GM19452 (cell line): ENCODE data around the gene SH3RF1.

Source experiments
- ATAC-seq: cut with Tn5 transposase; IDR thresholded peaks from one replicate; pipeline ENCODE4 v1.9.1; 2021; ENCODE audit not compliant: unreplicated experiment

Gene SH3RF1

DNA sequence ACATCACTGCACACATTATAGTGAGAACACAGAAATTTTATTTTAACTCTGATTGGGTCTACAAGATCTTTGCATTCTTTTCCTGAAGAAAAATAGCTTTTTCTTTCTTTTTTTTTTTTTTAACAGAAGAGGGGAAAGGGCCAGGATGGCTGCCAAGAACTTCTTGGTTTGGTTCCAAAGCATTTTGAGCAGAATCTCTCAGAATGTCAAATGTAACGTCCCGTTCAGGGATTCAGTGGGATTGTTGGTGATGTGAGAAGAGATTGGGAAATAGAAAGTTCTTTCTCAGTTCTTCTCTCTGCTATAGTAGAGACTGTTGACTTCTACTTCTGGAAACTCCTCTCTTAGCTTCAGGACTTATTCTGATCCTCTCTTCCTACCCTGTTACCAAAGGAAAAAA, 189.8 kb downstream of the SH3RF1 start:
- peak; percentile 6 for ATAC-seq

DNA sequence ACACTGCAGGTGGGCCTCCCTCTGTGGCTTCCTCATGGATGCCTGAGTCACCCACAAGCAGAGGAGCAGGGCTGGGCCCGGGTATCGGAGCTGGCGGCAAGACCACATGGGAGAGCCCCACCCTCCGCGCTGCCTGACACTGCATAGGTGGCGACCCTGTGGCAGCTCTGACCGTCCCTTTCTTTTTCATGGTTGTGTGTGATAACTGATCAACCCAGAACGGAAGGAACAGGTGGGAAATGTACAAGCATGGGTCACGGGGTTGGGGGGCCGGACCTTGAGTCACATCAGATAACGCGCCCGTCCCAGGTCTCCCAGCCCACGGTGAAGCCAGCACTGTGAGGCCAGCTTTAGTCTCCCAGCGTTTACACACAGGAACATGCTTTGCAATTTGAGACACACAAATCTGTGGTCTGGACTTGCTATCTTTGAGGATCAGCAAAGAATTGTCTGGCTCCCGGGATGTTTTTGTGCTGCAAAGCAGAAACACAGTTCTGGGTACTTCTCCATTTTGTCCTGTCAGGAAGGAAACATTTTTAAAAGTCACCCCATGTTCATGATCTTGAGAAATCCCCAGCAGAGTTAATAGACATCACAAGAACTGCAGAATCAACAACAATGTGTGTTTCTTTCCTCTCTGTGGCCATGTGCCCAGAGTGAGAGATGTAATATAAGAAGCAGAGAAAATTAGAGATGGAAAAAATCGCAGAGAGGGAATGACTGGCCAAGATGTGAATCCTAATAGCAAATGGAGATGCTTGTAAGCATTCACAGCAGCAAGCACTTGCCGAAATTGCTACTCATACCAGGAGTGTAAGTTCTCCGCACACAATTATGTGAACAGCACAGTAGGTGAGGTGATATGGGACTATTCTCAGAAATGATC, 190.6 kb downstream of the SH3RF1 start:
- peak; percentile 89 for ATAC-seq

DNA sequence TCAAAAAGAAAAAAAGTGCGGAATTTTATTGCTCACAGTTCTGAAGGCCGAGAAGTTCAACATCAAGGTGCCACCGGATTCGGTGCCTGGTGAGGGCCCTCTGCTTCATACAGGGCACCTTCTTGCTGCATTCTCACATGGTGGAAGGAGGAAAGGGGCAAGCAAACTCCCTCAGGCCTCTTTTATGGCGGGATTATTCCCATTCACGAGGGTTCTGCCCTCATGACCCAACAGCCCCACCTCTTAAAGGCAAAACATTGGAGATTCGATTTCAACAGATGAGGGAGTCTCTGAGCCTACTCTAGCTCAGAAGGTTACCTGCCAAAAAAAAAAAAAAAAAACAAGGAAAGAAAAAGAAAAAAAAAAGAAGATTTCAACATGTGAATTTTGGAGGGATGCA, 196.6 kb downstream of the SH3RF1 start:
- ATAC-seq: no peak

DNA sequence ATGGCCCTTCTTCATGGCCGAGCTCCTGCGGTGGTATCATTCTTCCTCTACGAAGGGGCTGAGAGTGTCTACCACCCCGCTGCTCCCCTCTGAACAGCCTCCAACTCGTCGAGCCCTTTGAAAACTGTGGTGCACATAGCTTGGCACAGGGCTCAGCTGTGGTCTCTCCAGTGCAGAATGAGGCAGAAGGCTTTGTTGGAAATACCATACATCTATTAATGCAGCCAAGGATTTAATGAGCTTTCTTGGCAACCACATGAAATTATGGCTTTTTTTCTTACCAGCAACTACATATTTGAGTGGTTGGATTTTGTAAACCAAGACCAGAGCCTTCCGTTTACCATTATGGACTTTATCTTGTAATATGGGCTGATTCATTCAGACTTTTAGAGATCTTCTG, 199.0 kb downstream of the SH3RF1 start:
- no peak for ATAC-seq

DNA sequence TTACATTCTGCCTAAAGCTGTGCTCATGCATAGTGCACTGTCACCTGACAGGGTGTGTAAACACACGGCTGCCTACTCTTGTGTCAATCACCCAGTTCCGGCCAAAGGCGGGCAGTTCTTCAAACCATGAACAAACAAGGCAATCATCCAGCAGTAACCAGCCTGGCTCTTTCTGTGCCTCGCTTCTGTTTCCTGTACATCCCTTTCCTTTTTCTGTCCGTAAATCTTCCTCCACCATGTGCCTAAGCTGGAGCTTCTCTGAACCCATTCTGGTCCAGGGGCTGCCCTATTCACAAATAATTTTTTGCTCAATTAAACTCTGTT, 199.9 kb downstream of the SH3RF1 start:
- ATAC-seq: no peak

DNA sequence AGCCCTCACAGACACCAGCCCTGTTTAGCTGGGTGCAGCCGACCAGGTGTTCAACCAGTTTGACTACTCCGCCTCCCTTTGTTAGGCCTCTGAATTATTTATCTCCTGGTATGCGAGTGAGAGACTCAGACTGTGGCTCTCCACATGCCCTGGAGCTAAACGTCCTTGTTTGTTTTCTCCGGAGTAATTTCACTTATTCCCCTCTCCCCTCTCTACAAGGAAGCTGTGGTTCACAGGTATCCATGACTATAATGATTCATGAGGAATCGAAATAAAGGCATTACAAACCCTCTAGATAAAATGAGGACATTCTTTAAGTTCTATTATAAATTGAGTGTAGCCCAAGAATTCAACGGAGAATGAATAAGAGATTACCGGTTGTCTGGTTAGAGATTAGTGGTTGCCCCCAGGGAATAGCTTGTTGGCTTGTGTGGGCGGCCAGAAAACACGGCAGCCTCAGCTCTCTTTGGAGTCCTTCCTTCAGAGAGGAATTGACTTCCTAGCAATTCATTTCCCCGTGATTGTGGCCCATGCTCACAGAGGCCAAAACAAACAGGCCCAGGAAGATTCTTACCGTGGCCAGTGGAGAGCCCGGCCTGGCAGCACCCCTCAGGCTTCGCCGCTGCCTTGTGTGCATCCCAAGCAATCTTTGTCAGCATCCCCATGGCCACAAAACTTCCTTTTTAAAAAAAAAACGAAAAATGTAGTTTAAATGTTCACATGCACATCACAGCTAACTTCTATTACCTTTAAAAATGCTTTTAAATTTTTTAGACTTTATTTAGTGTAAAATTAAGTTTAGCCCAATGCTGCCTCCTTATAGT, 200.5 kb downstream of the SH3RF1 start:
- ATAC-seq: no peak

DNA sequence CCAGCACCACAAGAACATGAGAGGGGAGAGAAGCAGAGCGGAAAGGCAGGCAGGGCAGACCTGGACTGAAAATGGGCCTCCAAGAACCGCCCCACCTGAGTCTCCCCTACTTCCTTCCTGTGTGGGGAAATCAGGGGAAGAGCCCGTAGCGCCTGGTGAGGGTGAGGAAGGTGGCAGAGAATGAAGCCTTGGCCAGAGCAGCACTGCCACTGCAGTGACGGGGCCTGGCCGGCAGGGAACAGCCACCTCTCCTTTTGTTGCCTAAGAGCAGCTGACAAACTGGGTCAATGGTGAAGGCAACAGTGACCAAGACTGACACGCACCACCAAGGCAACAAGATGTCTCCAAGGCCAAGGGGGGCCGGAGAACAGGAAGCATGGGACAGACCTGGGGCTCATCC, 202.3 kb downstream of the SH3RF1 start:
- ATAC-seq: no peak

DNA sequence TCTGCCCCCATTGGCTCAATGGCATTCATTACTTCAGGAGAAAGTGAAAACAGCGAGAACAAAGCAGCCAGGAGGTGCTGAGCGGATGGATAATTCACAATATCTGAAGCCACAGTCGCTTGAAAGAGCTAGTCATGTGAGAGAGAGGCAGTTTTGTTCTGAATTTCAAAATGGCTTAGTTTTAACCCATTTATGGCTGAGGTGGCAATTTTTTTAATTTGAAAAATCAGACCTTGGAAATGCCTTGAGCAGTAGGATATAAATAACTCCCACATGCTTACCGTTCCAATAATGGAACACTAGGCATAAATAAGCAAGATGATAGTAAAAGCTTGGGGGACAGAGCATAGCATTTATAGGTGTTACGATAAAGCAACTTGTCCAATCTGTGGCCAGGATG, 203.8 kb downstream of the SH3RF1 start:
- no peak for ATAC-seq

DNA sequence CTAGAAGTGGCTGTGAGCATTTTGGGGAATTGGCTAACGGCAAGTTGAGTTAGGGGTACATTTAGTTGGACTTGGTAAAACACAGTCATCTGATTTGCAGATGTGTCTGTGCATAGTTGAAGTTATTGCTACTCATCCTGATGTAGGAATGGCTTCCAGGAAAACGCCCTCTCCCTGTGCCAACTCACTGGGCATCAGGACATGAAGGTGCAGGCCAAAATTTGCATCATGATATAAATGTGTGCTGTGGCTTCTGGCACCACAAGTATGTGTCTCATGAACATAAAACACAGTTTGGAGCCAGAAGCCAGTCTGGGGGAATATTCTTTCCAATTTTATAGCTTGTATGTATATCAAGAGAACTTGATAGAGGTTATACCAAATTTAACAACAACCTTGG, 206.5 kb downstream of the SH3RF1 start:
- no peak for ATAC-seq

DNA sequence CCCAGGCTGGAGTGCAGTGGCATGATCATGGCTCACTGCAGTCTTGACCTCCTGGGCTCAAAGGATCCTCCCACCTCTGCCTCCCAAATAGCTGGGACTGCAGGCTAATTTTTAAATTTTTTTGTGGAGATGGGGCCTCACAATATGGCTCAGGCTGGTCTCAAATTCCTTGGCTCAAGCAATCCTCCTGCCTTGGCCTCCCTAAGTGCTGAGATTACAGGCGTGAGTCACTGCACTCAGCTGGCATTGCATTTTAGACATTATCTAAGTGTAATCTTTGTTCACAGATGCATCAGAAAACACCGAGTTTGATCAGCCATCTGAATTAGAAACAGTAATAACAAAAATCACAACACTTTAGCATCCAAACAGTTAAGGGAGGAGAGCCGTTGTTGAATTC, 207.3 kb downstream of the SH3RF1 start:
- no peak for ATAC-seq

DNA sequence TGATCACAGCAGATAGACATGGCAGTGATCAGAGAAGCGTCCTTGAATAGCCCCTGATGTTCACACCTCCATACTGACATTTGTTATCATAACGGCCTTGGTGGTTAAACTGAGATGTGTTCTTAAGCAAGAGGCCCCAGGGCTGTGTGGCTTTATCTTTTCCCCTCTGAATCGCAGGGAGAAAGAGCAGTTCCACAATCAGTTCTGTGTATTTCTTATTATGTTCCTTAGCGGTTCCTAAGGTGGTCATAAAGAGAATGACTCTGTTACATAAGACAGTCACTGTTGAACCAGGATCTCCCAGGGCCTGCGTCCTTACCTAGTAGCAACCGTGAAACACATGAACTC, 207.9 kb downstream of the SH3RF1 start:
- no peak for ATAC-seq

DNA sequence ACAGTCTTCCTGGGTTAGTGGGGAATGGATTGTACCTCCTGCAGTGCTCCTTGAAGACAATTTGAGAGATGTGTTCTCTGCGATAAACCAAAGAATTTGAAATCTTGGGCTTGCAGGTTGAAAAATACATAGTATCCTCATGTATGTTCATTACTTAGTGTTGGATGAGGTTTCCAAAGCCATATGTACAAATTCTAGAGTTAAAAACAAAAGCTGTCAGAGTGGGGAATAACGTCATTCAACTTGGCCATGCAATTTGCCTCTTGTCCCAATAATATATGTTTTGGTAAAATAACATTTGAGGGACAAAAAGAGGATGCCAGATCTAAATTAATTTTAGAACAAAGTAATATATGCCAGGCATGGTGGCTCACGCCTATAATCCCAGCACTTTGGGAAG, 209.4 kb downstream of the SH3RF1 start:
- no peak for ATAC-seq

DNA sequence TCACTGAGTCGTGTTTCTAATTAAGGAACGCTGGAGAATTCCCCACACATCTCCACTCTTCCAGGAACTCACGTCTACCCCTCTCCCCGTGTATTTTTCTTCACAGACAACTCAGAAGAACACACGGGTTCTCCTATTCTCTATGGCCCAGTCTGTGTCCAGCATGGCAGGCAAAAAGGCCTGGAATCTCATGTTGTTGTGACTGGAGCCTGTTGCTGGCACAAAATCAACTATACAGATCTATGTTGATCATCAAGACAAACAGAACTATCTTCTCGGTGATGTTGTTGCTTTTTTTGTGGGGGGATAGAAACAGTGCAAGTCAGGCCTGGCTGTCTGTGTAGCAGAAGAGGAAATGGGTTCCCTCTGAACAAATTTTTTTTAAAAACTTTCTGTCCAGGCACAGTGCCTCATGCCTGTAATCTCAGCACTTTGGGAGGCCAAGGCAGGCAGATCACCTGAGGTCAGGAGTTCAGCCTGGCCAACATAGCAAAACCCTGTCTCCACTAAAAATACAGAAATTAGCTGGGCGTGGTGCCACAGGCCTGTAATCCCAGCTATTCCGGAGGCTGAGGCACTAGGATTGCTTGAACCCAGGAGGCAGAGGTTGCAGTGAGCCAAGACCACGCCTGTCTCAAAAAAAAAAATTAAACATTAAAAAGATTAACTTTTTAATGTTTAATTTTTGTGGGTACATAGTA, 210.2 kb downstream of the SH3RF1 start:
- ATAC-seq: no peak

DNA sequence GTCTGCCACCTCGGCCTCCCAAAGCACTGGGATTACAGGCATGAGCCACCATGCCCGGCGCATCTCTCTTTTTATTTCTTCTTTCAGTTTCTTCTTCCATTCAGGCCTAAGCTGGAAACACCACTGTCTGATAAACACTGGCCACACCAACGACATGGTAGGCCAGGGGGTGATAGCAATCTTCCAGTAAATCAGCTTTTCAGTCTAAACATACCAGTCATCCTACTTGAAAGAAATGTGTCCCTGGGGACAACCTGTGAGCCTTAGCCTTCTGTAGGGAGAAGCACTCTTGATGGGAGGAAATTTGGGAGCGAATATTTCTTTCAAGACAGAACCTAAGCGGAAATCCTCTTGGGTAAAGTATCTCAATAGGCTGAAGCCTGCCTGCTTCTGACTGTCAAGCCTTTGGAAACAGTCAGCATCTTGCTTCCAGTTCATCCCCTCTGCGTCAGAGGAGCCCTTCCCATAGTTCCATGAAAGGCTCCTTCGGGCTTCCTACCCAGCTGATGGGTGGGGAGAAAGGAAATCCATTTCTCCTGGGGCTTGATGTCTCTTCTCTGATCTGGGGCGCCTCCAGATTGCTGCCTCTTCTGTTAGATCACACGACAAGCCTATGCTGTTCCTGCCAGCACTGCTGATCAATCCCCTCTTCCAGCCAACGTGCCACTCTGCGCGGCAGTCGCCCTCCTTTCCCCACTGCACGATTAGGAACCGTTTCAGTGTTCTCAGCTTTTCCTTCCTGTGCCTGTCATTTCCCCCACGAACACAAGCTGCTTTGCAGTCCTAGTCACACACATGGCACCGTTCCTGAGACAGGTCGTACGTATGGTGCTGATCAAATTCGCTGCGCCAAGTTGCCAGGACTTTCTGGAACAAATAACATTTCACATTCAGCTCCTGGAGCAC, 211.2 kb downstream of the SH3RF1 start:
- no peak for ATAC-seq

DNA sequence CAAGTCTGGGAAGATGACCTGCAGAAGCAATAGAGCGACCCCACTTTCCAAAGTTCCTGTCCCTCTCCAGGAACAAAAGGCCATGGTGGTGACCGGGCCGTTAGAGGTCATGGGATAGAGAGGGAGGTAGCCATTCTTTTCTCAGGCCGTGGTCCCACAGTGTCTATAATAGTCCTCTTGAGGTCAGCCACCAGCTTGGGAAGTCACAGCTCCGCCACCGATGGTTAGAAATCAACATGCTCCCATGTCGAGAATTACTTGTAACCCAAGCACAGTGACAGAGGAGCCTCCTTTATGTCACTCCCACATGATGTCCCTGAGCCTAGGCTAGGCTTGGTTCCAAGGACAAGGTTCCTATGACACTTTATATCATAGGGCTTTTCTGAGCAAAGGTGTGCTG, 212.4 kb downstream of the SH3RF1 start:
- no peak for ATAC-seq

DNA sequence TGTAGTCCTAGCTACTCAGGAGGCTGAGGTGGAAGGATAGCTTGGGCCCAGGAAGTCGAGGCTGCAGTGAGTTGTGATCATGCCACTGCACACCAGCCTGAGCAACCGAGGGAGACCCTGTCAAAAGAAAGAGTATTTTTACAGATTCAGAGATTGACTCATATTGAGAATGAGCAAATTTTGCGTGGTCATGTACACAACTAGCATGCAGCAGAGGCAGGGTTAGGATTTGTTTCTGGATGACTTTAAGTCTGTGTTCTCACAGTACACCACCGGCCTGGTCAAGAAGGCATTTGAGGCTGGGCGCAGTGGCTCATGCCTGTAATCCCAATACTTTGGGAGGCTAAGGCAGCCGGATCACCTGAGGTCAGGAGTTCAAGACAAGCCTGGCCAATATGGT, 215.9 kb downstream of the SH3RF1 start:
- ATAC-seq: no peak

DNA sequence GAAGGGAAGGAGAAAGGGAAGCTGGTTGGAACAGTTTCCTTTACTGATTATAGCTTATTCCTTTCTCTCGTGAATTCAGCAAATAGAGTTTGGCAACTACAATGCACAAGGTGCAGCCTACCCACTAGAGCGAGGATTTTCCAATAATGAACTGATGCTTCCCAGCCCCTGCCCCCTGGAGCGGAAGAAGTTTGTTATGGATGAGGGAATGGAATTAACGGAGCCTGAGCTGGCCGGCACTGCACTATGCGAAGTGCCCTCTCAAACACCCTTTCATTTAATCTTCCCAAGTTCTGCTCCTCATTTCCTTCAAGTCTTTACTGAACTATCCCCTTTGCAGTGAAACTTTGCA, 218.2 kb downstream of the SH3RF1 start:
- ATAC-seq: no peak

DNA sequence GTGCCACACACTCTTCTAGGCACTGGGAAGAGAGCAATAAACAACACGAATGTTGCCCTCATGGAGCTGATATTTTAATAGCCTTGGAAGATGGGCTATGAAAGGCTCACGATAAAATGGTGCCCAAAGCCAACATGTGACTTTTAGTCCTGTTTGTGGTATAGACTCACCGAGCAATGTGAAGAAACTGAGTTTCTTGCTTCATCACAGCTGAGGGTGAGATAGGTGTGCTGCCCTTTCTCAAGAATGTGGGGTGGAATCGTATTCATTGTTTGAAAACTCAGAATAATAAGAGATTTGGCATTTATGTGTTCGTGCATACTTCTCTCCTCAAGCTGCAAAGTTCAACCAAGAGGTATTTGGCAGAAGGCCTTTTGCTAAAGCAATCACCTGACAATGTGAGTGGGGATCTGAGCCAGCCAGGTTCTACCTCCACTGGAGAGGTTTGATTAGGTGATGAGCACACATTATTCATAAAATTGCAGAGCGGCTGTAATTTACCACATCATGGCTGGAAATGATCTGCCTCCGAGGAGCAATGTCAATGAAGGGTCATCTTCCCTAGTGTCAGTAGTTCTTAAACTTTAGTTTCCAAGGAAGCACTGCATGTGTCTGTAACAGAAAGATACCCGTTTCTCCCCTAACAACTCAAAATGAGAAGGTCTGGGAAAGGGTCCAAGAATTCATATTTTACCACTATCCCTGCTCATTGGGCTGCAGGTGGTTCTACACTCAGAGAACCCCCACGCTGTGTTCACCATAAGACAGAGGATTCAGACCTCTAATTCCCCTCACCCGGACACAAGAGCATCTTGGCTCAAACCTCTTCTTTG, 218.8 kb downstream of the SH3RF1 start:
- ATAC-seq: no peak

DNA sequence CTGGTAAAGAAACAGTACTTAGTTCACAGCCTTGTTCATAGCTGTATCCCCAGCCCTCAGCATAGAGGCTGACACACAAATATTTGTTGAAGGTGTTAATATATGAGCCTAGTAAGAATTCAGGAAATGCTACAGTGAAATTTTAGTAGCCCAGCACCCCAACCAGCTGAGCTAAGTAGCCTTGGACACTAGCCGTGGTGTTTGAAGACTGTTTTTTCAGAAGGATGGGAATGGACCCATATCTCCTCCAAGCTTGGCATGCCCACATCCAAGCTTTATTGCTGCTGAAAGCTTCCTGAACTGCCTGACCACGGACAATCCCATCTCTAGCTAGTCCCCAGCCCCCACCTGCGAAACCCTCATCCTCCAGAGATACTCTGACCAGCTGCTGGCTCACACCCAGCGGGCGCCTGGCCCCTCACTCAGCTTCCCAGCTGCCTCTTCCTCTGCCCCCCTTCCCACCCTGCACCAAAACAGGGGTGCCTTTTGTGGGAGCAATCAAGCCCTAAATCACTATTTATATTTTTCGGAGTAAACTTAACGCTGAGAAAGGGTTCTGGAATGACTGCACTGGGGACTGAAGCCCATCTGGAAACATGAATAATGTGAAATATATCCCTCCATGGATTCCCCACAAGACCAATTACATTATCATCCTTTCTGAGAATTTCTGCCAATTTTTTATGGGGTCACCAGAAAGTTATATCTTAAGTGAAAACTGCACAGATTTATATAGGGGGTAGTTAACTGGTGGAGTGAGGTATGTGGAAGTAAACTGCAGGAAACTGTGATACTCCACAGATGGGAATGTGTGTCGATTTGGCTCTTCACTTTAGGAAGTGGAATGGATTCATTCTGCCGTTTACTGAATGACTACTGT, 219.6 kb downstream of the SH3RF1 start:
- no peak for ATAC-seq
